ENCODE measurements around the gene CDK5R2.

CDK5R2 gene

GRCh38 chr2:219003267-219003634 is 43.8 kb downstream of the CDK5R2 start:
- Histone ChIP-seq H3K4me2 (ENCODE audit: low read length) (no peak overlapping the region), H3K36me3 (ENCODE audit: control insufficient read depth, low read length) (no peaks in the 10 kb centered on the region), H3K27me3 (ENCODE audit: control insufficient read depth, low read length) (peaks cover 44% of the 10 kb centered on the region), H3K27ac (ENCODE audit: low read depth, low read length) (no peak overlapping the region), H3K4me1 (ENCODE audit: control insufficient read depth, low read length) (0 out of 2 replicates have a peak, but pooled peaks cover 3% of the 10 kb centered on the region), H3K9me2 (replicated peaks; ENCODE audit: control insufficient read depth, low read length) (no peaks in the 10 kb centered on the region), H3K9me3 (ENCODE audit: control insufficient read depth, insufficient read depth, low read length) (no peaks in the 10 kb centered on the region), H4K20me1 (ENCODE audit: control insufficient read depth, insufficient read depth, low read depth, low read length) (no peaks in the 10 kb centered on the region), H3F3A (ENCODE audit: control insufficient read depth, insufficient read depth) (no peaks in the 10 kb centered on the region), H3K4me3 (ENCODE audit: low read length) (no peak overlapping the region), H3K79me2 (ENCODE audit: control insufficient read depth, low read length) (no peaks in the 10 kb centered on the region)
- TF ChIP-seq, protein P1, sequence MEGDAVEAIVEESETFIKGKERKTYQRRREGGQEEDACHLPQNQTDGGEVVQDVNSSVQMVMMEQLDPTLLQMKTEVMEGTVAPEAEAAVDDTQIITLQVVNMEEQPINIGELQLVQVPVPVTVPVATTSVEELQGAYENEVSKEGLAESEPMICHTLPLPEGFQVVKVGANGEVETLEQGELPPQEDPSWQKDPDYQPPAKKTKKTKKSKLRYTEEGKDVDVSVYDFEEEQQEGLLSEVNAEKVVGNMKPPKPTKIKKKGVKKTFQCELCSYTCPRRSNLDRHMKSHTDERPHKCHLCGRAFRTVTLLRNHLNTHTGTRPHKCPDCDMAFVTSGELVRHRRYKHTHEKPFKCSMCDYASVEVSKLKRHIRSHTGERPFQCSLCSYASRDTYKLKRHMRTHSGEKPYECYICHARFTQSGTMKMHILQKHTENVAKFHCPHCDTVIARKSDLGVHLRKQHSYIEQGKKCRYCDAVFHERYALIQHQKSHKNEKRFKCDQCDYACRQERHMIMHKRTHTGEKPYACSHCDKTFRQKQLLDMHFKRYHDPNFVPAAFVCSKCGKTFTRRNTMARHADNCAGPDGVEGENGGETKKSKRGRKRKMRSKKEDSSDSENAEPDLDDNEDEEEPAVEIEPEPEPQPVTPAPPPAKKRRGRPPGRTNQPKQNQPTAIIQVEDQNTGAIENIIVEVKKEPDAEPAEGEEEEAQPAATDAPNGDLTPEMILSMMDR (IDR thresholded peaks at IDR 0.05; ENCODE audit: low read depth, low read length, poor library complexity, severe bottlenecking): peak; percentile 36
- no peak for TF ChIP-seq EZH2phosphoT487 (IDR thresholded peaks at IDR 0.05; ENCODE audit: borderline replicate concordance, low read length)

DNA sequence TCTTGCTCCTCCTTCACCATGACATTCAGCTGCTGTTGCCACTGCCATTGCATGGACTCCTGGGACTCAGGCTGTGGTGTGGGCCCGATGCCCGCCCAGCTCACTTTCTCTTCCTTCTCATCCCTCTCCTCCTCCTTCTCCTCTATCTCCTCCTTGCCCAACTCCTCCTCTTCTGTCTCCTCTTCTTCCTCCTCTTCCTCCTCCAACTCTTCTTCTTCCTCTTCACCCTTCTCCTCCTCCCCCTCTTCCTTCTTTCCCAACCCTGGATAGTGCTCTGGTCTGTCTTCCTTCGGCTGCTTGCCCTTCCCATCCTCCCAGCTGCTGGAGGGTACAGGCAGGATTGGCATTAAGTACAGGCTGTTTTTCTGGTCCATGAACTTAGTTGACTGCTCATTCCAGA is 44.5 kb downstream of the CDK5R2 start:
- Histone ChIP-seq H3K4me3 (ENCODE audit: low read length) (no peak overlapping the region), H3K9me2 (replicated peaks; ENCODE audit: control insufficient read depth, low read length) (no peaks in the 10 kb centered on the region), H3K4me2 (ENCODE audit: low read length) (no peak overlapping the region), H3K27ac (ENCODE audit: low read depth, low read length) (no peak overlapping the region), H3K9me3 (ENCODE audit: control insufficient read depth, insufficient read depth, low read length) (no peaks in the 10 kb centered on the region), H3K27me3 (ENCODE audit: control insufficient read depth, low read length) (peaks cover 42% of the 10 kb centered on the region), H3K79me2 (ENCODE audit: control insufficient read depth, low read length) (no peaks in the 10 kb centered on the region), H3F3A (ENCODE audit: control insufficient read depth, insufficient read depth) (no peaks in the 10 kb centered on the region), H4K20me1 (ENCODE audit: control insufficient read depth, insufficient read depth, low read depth, low read length) (no peaks in the 10 kb centered on the region), H3K36me3 (ENCODE audit: control insufficient read depth, low read length) (no peaks in the 10 kb centered on the region), H3K4me1 (ENCODE audit: control insufficient read depth, low read length) (0 out of 2 replicates have a peak, but pooled peaks cover 3% of the 10 kb centered on the region)
- no peak for TF ChIP-seq EZH2phosphoT487 (IDR thresholded peaks at IDR 0.05; ENCODE audit: borderline replicate concordance, low read length)
- TF ChIP-seq, protein P1 (IDR thresholded peaks at IDR 0.05; ENCODE audit: low read depth, low read length, poor library complexity, severe bottlenecking): no peak

DNA sequence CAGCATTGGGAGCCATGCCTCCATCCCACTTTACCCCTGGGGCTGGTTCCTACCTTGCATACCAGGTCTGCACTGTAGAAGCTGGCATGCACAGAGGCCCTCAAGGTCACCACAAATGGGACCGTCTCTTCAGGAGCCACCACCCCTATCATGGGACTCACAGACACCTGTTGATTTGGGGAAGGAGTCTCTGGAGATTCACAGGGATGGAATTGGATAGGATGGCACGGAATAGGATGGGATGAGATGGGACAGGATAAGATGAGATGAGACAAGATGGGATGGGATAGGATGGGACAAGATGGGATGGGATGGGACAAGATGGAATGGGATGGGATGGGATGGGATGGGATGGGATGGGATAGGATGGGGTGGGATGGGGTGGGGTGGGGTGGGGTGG is 49.8 kb downstream of the CDK5R2 start:
- Histone ChIP-seq H4K20me1 (ENCODE audit: control insufficient read depth, insufficient read depth, low read depth, low read length) (no peaks in the 10 kb centered on the region), H3K4me2 (ENCODE audit: low read length) (no peak overlapping the region), H3K79me2 (ENCODE audit: control insufficient read depth, low read length) (no peaks in the 10 kb centered on the region), H3K36me3 (ENCODE audit: control insufficient read depth, low read length) (no peaks in the 10 kb centered on the region), H3K4me1 (ENCODE audit: control insufficient read depth, low read length) (no peaks in the 10 kb centered on the region), H3F3A (ENCODE audit: control insufficient read depth, insufficient read depth) (no peaks in the 10 kb centered on the region), H3K9me2 (replicated peaks; ENCODE audit: control insufficient read depth, low read length) (no peaks in the 10 kb centered on the region), H3K4me3 (ENCODE audit: low read length) (no peak overlapping the region), H3K9me3 (ENCODE audit: control insufficient read depth, insufficient read depth, low read length) (no peaks in the 10 kb centered on the region), H3K27me3 (ENCODE audit: control insufficient read depth, low read length) (peaks cover 1% of the 10 kb centered on the region; the same call in 1 of the 2 replicates), H3K27ac (ENCODE audit: low read depth, low read length) (no peak overlapping the region)
- no peak for TF ChIP-seq EZH2phosphoT487 (IDR thresholded peaks at IDR 0.05; ENCODE audit: borderline replicate concordance, low read length)

DNA sequence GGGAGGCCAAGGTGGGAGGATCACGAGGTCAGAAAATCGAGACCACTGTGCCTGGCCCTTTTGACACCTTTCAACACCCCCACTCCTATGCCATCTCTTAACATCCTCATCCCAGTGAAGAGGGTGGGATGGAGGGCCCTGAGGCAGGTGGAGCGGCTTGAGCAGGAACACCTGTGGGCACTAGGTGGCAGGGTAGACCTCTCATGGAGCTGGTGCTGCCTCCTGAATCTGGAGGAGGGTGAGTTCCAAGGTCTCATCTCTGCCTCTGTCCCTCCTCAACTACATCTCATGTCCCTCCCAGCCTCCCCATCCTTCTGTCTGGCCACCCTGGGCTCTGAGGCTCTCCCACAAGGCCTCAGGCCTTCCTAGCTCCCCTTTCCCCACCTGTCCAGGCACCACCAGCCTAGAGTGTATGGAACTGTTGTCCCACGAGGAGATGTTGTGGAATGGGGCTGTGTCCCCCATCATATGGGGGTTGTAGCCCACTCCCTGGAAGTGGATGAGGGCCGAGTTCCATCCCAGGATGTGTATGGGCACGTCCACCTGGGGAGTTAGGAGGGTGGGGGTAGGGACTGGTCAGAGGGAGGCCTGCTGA is 50.8 kb downstream of the CDK5R2 start:
- Histone ChIP-seq H3K4me3 (ENCODE audit: low read length) (no peak overlapping the region), H3F3A (ENCODE audit: control insufficient read depth, insufficient read depth) (no peaks in the 10 kb centered on the region), H3K27me3 (ENCODE audit: control insufficient read depth, low read length) (no peaks in the 10 kb centered on the region), H3K4me1 (ENCODE audit: control insufficient read depth, low read length) (no peaks in the 10 kb centered on the region), H3K79me2 (ENCODE audit: control insufficient read depth, low read length) (no peaks in the 10 kb centered on the region), H3K4me2 (ENCODE audit: low read length) (no peak overlapping the region), H3K9me2 (replicated peaks; ENCODE audit: control insufficient read depth, low read length) (no peaks in the 10 kb centered on the region), H3K27ac (ENCODE audit: low read depth, low read length) (no peak overlapping the region), H3K9me3 (ENCODE audit: control insufficient read depth, insufficient read depth, low read length) (no peaks in the 10 kb centered on the region), H4K20me1 (ENCODE audit: control insufficient read depth, insufficient read depth, low read depth, low read length) (no peaks in the 10 kb centered on the region), H3K36me3 (ENCODE audit: control insufficient read depth, low read length) (no peaks in the 10 kb centered on the region)
- TF ChIP-seq EZH2phosphoT487 (IDR thresholded peaks at IDR 0.05; ENCODE audit: borderline replicate concordance, low read length): no peak
- TF ChIP-seq, protein P1 (IDR thresholded peaks at IDR 0.05; ENCODE audit: low read depth, low read length, poor library complexity, severe bottlenecking): peak; percentile 61

Data from DOHH2 (cell line).